Heart left ventricle (tissue), 16 donors: ENCODE results near the gene NCOR1. TPM values are rescaled to one million over a fixed set of nuclear protein-coding genes. Genes with fewer than 3 reads are reported as not detected.

Experiments
- ATAC-seq, 4 donors: fragments of 200-7000 bp; cut with Tn5 transposase; one replicate each; pipeline ENCODE4 v1.9.1; 2020 to 2022; ENCODE audit warnings: moderate library complexity in 4 of 4, mild to moderate bottlenecking in 3 of 4, moderate number of reproducible peaks in 1 of 4
- DNase-seq, 5 donors: peaks; one replicate each; pipeline ENCODE4 v3.0.0-alpha.2; 2020
- H3K27ac ChIP-seq, 12 donors: fragments of 200-600 bp; sonication (generic) in 4 of 12; one replicate each; pipeline versions ENCODE4 v1.5.0 to v1.8.0; 2016 to 2022; ENCODE audit warnings: mild to moderate bottlenecking in 2 of 12
- H3K27me3 ChIP-seq, 9 donors: fragments of 200-600 bp; sonication (generic) in 2 of 9; one replicate each; pipeline versions ENCODE4 v1.5.1 to v1.8.0; 2016 to 2022; ENCODE audit warnings: mild to moderate bottlenecking in 3 of 9
- H3K36me3 ChIP-seq, 9 donors: fragments of 200-600 bp; sonication (generic) in 2 of 9; one replicate each; pipeline versions ENCODE4 v1.5.0 to v1.8.0; 2018 to 2022; ENCODE audit warnings: mild to moderate bottlenecking in 2 of 9
- H3K4me1 ChIP-seq, 12 donors: fragments of 200-600 bp; sonication (generic) in 4 of 12; one replicate each; pipeline versions ENCODE4 v1.5.0 to v1.8.0; 2016 to 2022; ENCODE audit warnings: mild to moderate bottlenecking in 3 of 12
- H3K4me3 ChIP-seq, 12 donors: fragments of 200-600 bp; sonication (generic) in 4 of 12; one replicate each; pipeline versions ENCODE4 v1.5.0 to v1.8.0; 2017 to 2022; ENCODE audit warnings: mild to moderate bottlenecking in 9 of 12, moderate library complexity in 4 of 12
- H3K9me3 ChIP-seq, 12 donors: fragments of 200-600 bp; sonication (generic) in 4 of 12; one replicate each; pipeline versions ENCODE4 v1.5.0 to v1.8.0; 2016 to 2022; ENCODE audit warnings: mild to moderate bottlenecking in 1 of 12
- CTCF ChIP-seq, 12 donors: fragments of 200-600 bp; sonication (generic) in 4 of 12; IDR thresholded peaks; one replicate each; pipeline versions ENCODE4 v1.5.0 to v1.8.0; 2018 to 2022; ENCODE audit warnings: antibody characterized with exemption in 12 of 12, mild to moderate bottlenecking in 5 of 12
- POLR2A ChIP-seq, 2 donors: fragments of 450-650 bp; IDR thresholded peaks; one replicate each; pipeline ENCODE4 v1.6.1; 2017; ENCODE audit warnings: antibody characterized with exemption in 2 of 2, mild to moderate bottlenecking in 2 of 2, moderate library complexity in 2 of 2
- WGBS, 4 donors: extraction: QIAGEN DNeasy Blood & Tissue Kit in 2 of 4; methylation state at CpG; one replicate each; pipeline versions ENCODE4 v1.1.5 to v1.1.7; 2013 to 2018; 5-methylcytosine and 5-hydroxymethylcytosine counted together
- intact Hi-C, 10 donors: fragments of 100-400 bp; cut with DNase I; formaldehyde crosslinking; loops; one replicate each; pipeline versions ENCODE4 v1.11.1 to v1.14.2; 2022
- polyA plus RNA-seq, 2 donors: library from polyadenylated mRNA; stranded (reverse); fragments of 200-250 nt; gene quantifications; one replicate each; pipeline ENCODE4 v1.2.3, GENCODE V29; 2013
- total RNA-seq, 9 donors: library from RNA; depleted of rRNA in 2 of 9; stranded (reverse); fragments of >200 nt in 2 of 9; fragmentation: NEBNext Ultra II Directional in 3 of 9; extraction: Animal tissue kit (Norgen Biotek cat#: 25700) in 3 of 9; gene quantifications; one replicate each; pipeline versions ENCODE4 v1.1.0 to v1.2.4, GENCODE V29; 2016 to 2023
- donor health status: ischemic (EF 13 %, LVEDD 7.1; RV severe dilation, severe dysfunction).
- donor health status: healthy with polysubstance abuse.
- donor health status: DM: no; HTN: yes; CAD: no.
- donor health status: DM: no; HTN: no; CAD: no.
- donor health status: ischemic (EF 25% LVEDD 6.9; RV normal size, moderate dysfunction).
- donor health status: ischemic (EF 25% LVEDD 5.7; RV mildly dilated, moderate dysfunction).
- donor health status: healthy.
- donor health status: DM: yes; HTN: yes; CAD: no.
- donor health status: ischemic (EF 35%, LVEDD 5.7; RV mildly dilated, moderate dysfunction).
- donor health status: nonischemic (EF 11% LVEDD 7.7; RV severe dilation, severe dysfunction).
- donor health status: DM: yes; HTN: yes; CAD: no.
- donor health status: PGD.
- donor health status: ischemic (EF 29% LVEDD 5.4; RV normal size, mild dysfunction).
- donor health status: nonischemic (EF 23%, LVEDD 6.1; RV moderate dilation, normal function).

The NCOR1 gene
- total and polyA plus RNA-seq, 11 donors = 35.2 to 92.2 (median 74.1) TPM

- H3K36me3 ChIP-seq = peaks cover 0 to 3% (median 0%) of the 10 kb centered on the region in 9 donors
- WGBS, 4 donors = 86 to 96% (median 94%) methylated on average over 5 to 6 of the region's 6 CpGs
- H3K4me1 ChIP-seq = peaks cover 0 to 28% (median 16%) of the 10 kb centered on the region in 12 donors
- intact Hi-C loops = no loop called here
- no peak overlapping the region for H3K27ac ChIP-seq
- TF ChIP-seq CTCF (IDR thresholded peaks at IDR 0.05) (no peak), POLR2A (IDR thresholded peaks at IDR 0.05) (no peak)
- no peaks in the 10 kb centered on the region for H3K9me3 ChIP-seq
- DNase-seq (no peak), ATAC-seq (peak in 2 of 4 donors; percentile 11 to 40)
- H3K4me3 ChIP-seq = no peak overlapping the region
- no peaks in the 10 kb centered on the region for H3K27me3 ChIP-seq
Observed at GRCh38 chr17:16259926-16260325, 44.6 kb upstream of the NCOR1 start.

- TF ChIP-seq POLR2A (IDR thresholded peaks at IDR 0.05) (no peak), CTCF (IDR thresholded peaks at IDR 0.05) (no peak)
- ATAC-seq (no peak), DNase-seq (no peak)
- 82 to 96% (median 91%) methylated on average over 1 of the region's 1 CpG for whole genome bisulfite sequencing, 4 donors
- H3K4me3 ChIP-seq = no peak overlapping the region
- H3K9me3 ChIP-seq = no peaks in the 10 kb centered on the region
- H3K27ac ChIP-seq = no peak overlapping the region
- H3K36me3 ChIP-seq = peaks cover 0 to 3% (median 0%) of the 10 kb centered on the region in 9 donors
- H3K27me3 ChIP-seq = no peaks in the 10 kb centered on the region
- peaks cover 0 to 31% (median 17%) of the 10 kb centered on the region in 12 donors for H3K4me1 ChIP-seq
- intact Hi-C loops = no loop called here
Observed at GRCh38 chr17:16258901-16259300, 43.6 kb upstream of the NCOR1 start.

GRCh38 chr17:16255481-16255921 is 40.2 kb upstream of the NCOR1 start:
- H3K36me3 ChIP-seq = peaks cover 0 to 2% (median 0%) of the 10 kb centered on the region in 9 donors
- ATAC-seq (peak; percentile 70 to 93 (median 84)), DNase-seq (peak in 4 of 5 donors; percentile 48 to 68 (median 59))
- WGBS, 4 donors = 13 to 26% (median 19%) methylated on average over 4 of the region's 4 CpGs
- H3K4me3 ChIP-seq = peak overlapping the region in 8 of 12 donors; percentile 4 to 38 (median 20)
- peak overlapping the region in 11 of 12 donors; percentile 7 to 78 (median 65) for H3K27ac ChIP-seq
- intact Hi-C loops = no loop called here
- H3K4me1 ChIP-seq = peaks cover 0 to 31% (median 18%) of the 10 kb centered on the region in 12 donors
- no peaks in the 10 kb centered on the region for H3K9me3 ChIP-seq
- TF ChIP-seq CTCF (IDR thresholded peaks at IDR 0.05) (no peak), POLR2A (IDR thresholded peaks at IDR 0.05) (no peak)
- no peaks in the 10 kb centered on the region for H3K27me3 ChIP-seq

- DNase-seq (no peak), ATAC-seq (no peak)
- H3K4me3 ChIP-seq = peak overlapping the region in 2 of 12 donors; percentile 22 to 25
- H3K36me3 ChIP-seq = no peaks in the 10 kb centered on the region
- H3K4me1 ChIP-seq = peaks cover 0 to 31% (median 18%) of the 10 kb centered on the region in 12 donors
- TF ChIP-seq POLR2A (IDR thresholded peaks at IDR 0.05) (no peak), CTCF (IDR thresholded peaks at IDR 0.05) (no peak)
- peak overlapping the region in 11 of 12 donors; percentile 7 to 78 (median 65) for H3K27ac ChIP-seq
- 87 to 90% (median 89%) methylated on average over 9 of the region's 9 CpGs for WGBS, 4 donors
- no peaks in the 10 kb centered on the region for H3K9me3 ChIP-seq
- intact Hi-C loops = no loop called here
- no peaks in the 10 kb centered on the region for H3K27me3 ChIP-seq
Observed at GRCh38 chr17:16254773-16255400, 39.6 kb upstream of the NCOR1 start.
